Epithelial cell of esophagus (primary cell): ENCODE data around the gene WDR86.

ENCODE experiments used
- DNase-seq: peaks from one replicate; pipeline ENCODE4 v3.0.0; 2010; ENCODE audit warnings: low read depth
- H3K4me3 ChIP-seq: 2 replicates; pipeline ENCODE4 v1.5.1; 2011; ENCODE audit warnings: mild to moderate bottlenecking, low read length, control low read depth
- TF ChIP-seq, protein P1 (sequence below): IDR thresholded peaks from 2 replicates; pipeline ENCODE4 v1.5.1; 2011; ENCODE audit warnings: low read depth, mild to moderate bottlenecking, low read length, control low read depth, inconsistent platforms; ENCODE audit not compliant: insufficient read depth; ENCODE audit errors: missing control alignments

Gene WDR86

GRCh38 chr7:151426904-151427704, 17.3 kb upstream of the WDR86 start:
- DNase-seq, result no peak
- TF ChIP-seq, protein P1, sequence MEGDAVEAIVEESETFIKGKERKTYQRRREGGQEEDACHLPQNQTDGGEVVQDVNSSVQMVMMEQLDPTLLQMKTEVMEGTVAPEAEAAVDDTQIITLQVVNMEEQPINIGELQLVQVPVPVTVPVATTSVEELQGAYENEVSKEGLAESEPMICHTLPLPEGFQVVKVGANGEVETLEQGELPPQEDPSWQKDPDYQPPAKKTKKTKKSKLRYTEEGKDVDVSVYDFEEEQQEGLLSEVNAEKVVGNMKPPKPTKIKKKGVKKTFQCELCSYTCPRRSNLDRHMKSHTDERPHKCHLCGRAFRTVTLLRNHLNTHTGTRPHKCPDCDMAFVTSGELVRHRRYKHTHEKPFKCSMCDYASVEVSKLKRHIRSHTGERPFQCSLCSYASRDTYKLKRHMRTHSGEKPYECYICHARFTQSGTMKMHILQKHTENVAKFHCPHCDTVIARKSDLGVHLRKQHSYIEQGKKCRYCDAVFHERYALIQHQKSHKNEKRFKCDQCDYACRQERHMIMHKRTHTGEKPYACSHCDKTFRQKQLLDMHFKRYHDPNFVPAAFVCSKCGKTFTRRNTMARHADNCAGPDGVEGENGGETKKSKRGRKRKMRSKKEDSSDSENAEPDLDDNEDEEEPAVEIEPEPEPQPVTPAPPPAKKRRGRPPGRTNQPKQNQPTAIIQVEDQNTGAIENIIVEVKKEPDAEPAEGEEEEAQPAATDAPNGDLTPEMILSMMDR, result no peak
- no peak overlapping the region for H3K4me3 ChIP-seq

DNA sequence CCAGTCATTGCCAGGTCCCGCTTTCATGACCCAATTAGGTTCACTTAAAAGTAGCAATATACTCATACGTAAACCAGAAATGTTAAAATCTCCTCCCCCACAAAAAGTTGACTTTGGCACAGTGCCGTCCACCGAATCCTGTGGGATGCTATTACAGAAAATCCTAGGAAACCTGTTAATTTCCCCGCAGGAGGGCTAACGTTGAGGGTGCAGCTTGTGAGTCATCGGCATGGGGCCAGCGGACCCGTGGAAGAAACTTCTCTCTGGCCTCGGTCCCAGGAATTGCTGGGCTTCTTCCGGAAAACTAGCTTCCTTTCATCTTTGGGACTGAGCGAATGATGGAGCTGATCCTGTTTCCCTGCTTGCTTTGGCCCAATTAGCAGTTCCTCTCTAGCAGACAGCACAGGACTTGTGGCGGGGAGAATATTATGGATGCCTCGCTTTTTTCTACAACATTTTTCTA, 16.6 kb upstream of the WDR86 start:
- DNase-seq, result peak; percentile 45
- TF ChIP-seq, protein P1, result no peak
- no peak overlapping the region for H3K4me3 ChIP-seq

GRCh38 chr7:151425670-151426440, 16.0 kb upstream of the WDR86 start:
- TF ChIP-seq, protein P1, result no peak
- H3K4me3 ChIP-seq, result no peak overlapping the region
- peak; percentile 22 for DNase-seq

DNA sequence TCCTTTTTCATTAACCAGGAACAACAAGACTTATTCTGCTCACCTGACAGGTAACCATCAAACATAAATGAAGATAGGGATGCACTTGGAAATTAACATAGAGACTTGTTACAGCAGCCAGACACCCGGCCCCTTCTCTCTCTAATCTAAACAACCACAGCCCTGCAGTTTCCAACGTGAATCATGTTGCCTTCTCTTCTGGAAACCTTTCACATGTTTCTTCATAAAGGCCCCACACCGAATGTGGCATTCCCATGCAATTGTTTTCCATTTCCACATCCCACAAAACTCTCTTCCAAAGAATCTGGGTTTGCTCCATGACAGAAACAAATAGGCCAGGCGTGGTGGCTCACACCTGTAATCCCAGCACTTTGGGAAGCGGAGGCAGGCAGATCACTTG, 15.0 kb upstream of the WDR86 start:
- H3K4me3 ChIP-seq, result no peak overlapping the region
- DNase-seq, result no peak
- TF ChIP-seq, protein P1, result no peak

GRCh38 chr7:151423936-151424335, 14.1 kb upstream of the WDR86 start:
- TF ChIP-seq, protein P1, result no peak
- no peak for DNase-seq
- H3K4me3 ChIP-seq, result no peak overlapping the region

DNA sequence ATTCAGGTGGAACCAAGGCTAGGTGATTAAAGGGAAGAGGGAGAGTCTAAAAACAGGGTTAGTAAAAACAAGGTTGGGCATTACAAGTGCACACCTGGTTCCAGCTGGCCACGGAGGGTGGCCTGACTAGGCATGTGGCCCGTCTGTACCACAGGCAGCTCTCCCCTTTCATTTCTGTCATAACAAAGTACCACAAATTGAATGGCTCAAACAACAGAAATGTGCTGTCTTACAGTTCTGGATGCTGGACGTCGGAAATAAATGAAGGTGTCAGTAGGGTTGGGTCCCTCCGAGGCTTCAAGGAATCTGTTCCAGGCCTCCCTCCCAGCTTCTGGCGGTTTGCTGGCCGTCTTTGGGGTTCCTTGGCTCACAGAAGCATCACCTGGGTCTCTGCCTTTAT, 13.4 kb upstream of the WDR86 start:
- DNase-seq, result no peak
- H3K4me3 ChIP-seq, result no peak overlapping the region
- TF ChIP-seq, protein P1, result no peak
